Skeletal muscle satellite cell (primary cell): ENCODE results near the gene ATXN1.

Experiments used
- H3K27me3 ChIP-seq: 2 replicates; pipeline ENCODE4 v1.7.0; 2013; ENCODE audit warnings: low read length; ENCODE audit not compliant: control insufficient read depth, insufficient read depth
- H3K36me3 ChIP-seq: 2 replicates; pipeline ENCODE4 v1.7.0; 2013; ENCODE audit warnings: mild to moderate bottlenecking, control low read depth, low read length; ENCODE audit not compliant: insufficient read depth
- H3K4me1 ChIP-seq: 2 replicates; pipeline ENCODE4 v1.7.0; 2013; ENCODE audit warnings: low read length; ENCODE audit not compliant: control insufficient read depth, insufficient read depth
- H3K4me2 ChIP-seq: 2 replicates; pipeline ENCODE4 v1.7.0; 2013; ENCODE audit warnings: mild to moderate bottlenecking, low read length
- H3K4me3 ChIP-seq: 2 replicates; pipeline ENCODE4 v1.7.0; 2013; ENCODE audit warnings: low read length
- H3K9ac ChIP-seq: 2 replicates; pipeline ENCODE4 v1.7.0; 2013; ENCODE audit warnings: mild to moderate bottlenecking, low read depth, low read length, moderate library complexity
- H3K9me3 ChIP-seq: replicated peaks from 2 replicates; pipeline ENCODE4 v1.7.0; 2013; ENCODE audit warnings: mild to moderate bottlenecking, control low read depth, low read length

ATXN1 gene

DNA sequence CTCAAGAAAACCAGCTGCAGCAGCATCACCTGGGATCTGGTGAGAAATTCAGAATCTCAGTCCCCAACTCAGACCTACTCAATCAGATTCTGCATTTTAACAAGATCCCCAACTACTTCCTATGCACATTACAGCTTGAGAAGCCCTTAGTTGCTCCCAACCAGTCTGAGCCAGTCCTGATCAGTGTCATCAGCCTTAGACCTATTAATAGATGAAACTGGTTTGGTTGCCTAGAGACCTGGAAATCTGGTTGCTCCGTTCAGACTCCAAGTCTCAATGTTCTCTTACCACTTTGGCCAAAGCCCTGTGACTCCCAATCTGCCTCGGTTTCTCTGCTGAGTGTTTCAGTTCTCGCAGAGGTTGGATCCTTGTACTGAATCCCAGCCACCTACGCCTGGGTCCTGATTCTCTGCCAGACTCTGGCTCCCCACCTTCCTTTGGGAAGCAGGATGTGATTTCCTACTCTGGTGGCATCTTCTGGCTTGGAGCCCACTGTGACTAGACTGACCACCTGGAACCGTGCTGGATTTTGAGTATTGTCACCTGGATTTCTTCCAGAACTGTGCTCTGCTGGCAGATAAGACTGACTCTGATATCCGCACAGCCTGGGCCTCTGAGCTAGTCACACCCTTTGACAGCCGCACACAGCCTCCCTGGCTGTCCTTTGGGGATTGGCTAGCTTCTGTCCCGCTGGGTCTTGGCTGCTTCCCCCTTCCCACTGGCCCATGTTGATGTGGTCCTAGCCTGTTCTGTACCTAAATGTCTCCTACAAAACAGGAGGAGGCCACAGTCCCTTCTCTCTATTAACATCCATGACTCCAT, 20.3 kb upstream of the ATXN1 start:
- no peaks in the 10 kb centered on the region for H3K27me3 ChIP-seq
- H3K4me3 ChIP-seq: no peak overlapping the region
- H3K4me2 ChIP-seq: no peak overlapping the region
- no peaks in the 10 kb centered on the region for H3K4me1 ChIP-seq
- H3K36me3 ChIP-seq: no peaks in the 10 kb centered on the region
- H3K9ac ChIP-seq: no peak overlapping the region
- no peaks in the 10 kb centered on the region for H3K9me3 ChIP-seq

DNA sequence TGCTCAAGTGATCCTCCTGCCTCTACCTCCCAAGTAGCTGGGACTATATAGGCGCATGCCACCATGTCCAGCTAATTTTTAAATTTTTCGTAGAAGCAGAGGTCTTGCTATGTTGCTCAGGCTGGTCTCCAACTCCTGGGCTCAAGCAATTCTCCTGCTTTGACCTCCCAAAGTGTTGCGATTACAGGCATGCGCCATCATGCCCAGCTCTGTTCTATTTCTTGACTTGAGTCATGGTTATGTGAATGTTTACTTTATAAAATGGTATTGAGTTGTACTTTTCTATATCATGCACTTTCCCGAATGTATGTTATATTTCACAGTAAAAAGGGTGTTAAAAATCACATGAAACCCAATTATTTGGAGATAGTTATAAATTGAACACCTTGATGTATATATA, 17.3 kb upstream of the ATXN1 start:
- Histone ChIP-seq H3K9me3 (no peaks in the 10 kb centered on the region), H3K9ac (no peak overlapping the region), H3K4me1 (no peaks in the 10 kb centered on the region), H3K27me3 (no peaks in the 10 kb centered on the region), H3K4me3 (no peak overlapping the region), H3K4me2 (no peak overlapping the region), H3K36me3 (no peaks in the 10 kb centered on the region)

GRCh38 chr6:16777794-16778193, 16.5 kb upstream of the ATXN1 start:
- H3K27me3 ChIP-seq: no peaks in the 10 kb centered on the region
- no peak overlapping the region for H3K4me3 ChIP-seq
- H3K4me1 ChIP-seq: no peaks in the 10 kb centered on the region
- H3K9me3 ChIP-seq: no peaks in the 10 kb centered on the region
- H3K4me2 ChIP-seq: no peak overlapping the region
- no peaks in the 10 kb centered on the region for H3K36me3 ChIP-seq
- H3K9ac ChIP-seq: no peak overlapping the region

DNA sequence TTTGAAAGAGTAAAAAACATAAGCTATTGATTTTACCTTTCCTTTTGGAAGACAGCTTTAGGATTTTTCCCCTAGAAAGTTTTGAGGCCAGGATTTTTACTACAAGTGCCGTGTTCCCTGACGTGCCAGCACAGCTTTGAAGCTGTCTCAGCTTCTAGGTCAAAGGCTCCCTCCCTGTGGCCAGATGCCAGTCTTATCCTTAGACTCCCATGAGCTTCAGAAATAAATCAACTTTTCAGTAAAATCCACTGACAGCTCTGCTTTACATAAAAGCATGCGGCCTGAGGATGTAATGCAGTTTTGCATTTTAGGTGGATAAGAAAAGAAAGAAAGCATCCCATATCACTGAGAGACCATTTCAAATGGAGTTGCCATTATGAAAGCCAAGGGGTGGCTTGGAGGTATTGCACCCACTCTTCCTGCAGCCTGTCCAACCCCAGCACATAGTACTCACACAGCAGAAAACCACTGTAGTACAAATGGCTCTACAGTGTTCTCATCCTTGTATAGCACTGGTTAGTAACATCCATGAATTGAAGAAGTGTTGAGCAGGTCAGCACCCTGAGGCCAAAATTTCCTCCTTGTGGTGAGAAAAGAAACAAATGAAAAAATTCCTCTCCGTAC, 15.2 kb upstream of the ATXN1 start:
- no peaks in the 10 kb centered on the region for H3K9me3 ChIP-seq
- H3K4me3 ChIP-seq: no peak overlapping the region
- H3K36me3 ChIP-seq: no peaks in the 10 kb centered on the region
- H3K4me2 ChIP-seq: no peak overlapping the region
- H3K4me1 ChIP-seq: no peaks in the 10 kb centered on the region
- no peak overlapping the region for H3K9ac ChIP-seq
- no peaks in the 10 kb centered on the region for H3K27me3 ChIP-seq

DNA sequence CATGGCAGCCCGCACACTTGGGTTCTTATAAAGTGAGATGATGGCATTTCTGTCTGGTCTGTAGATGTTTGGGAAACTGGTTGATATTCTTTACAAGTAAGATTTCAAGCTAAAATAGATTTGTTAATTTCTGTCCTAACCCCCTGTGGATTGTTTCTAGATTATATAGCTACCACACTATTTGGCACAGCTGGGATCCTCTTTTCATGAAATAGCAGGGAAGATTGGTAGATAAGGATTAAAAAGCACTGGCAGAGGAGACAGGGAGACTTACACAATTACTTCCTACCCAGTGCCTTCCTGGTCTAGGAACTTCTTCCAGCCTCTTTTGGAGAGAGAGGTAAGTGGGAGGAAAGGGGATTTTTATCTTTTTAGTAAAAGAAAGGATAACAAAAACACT, 13.2 kb upstream of the ATXN1 start:
- H3K4me2 ChIP-seq: no peak overlapping the region
- H3K4me3 ChIP-seq: no peak overlapping the region
- H3K9ac ChIP-seq: no peak overlapping the region
- H3K9me3 ChIP-seq: no peaks in the 10 kb centered on the region
- H3K4me1 ChIP-seq: peaks cover 14% of the 10 kb centered on the region
- H3K27me3 ChIP-seq: no peaks in the 10 kb centered on the region
- H3K36me3 ChIP-seq: no peaks in the 10 kb centered on the region

GRCh38 chr6:16773362-16773761, 12.1 kb upstream of the ATXN1 start:
- Histone ChIP-seq H3K36me3 (no peaks in the 10 kb centered on the region), H3K4me3 (no peak overlapping the region)

DNA sequence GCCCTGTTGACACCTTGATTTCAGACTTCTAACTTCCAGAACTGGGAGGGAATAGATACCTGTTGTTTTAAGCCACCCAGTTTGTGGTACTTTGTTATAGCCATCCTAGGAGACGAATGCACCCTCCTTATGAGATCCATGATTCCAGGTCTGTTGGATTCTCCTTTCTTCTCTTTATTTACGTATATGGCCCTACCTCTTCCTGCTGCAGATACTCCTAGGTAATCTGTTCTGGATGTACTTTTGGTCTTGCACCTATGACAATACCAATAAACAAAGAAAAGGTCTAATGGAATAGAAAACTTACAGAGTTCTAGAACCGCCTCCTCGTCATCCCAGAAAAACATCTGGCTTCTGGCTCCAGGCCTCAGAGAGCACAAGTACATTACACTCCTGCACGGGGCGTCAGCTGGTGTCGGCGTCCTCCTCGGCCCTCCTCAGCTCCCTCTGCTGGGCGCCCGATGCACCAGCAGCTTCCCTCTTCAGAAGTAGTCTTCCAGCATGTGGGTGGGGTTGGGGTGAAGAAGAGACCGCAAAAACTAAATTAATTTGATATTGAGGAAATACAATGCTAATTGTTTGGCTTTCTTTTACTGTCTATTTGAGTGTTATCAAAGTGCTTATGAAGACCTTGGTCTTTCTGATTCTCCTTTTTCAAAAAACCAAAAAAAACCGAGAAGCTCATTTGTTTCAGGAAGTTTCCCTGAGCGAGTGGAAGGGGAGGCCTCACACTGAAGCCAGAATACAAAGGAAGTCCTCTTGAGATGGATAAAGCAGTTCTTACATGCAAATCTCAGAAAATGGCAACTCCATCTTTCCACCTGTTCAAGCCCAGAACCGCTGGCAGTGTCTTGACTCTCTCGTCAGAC, 9.7 kb upstream of the ATXN1 start:
- H3K4me3 ChIP-seq: no peak overlapping the region
- H3K9me3 ChIP-seq: no peaks in the 10 kb centered on the region
- no peaks in the 10 kb centered on the region for H3K27me3 ChIP-seq
- peak overlapping the region; percentile 73 for H3K4me2 ChIP-seq
- H3K9ac ChIP-seq: no peak overlapping the region
- peaks cover 46% of the 10 kb centered on the region for H3K4me1 ChIP-seq
- H3K36me3 ChIP-seq: no peaks in the 10 kb centered on the region

More at GRCh38 chr6:16773362-16773761, 12.1 kb upstream of the ATXN1 start:
- no peaks in the 10 kb centered on the region for H3K27me3 ChIP-seq
- H3K9me3 ChIP-seq: no peaks in the 10 kb centered on the region
- no peak overlapping the region for H3K4me2 ChIP-seq
- H3K4me1 ChIP-seq: peaks cover 25% of the 10 kb centered on the region
- no peak overlapping the region for H3K9ac ChIP-seq

GRCh38 chr6:16769986-16770376, 8.7 kb upstream of the ATXN1 start:
- Histone ChIP-seq H3K4me1 (peaks cover 56% of the 10 kb centered on the region), H3K27me3 (no peaks in the 10 kb centered on the region), H3K4me2 (peak overlapping the region; percentile 73), H3K4me3 (peak overlapping the region; percentile 30), H3K9ac (peak overlapping the region; percentile 37), H3K9me3 (no peaks in the 10 kb centered on the region), H3K36me3 (no peaks in the 10 kb centered on the region)

- Histone ChIP-seq H3K27me3 (no peaks in the 10 kb centered on the region), H3K4me3 (peak overlapping the region; percentile 30), H3K4me1 (peaks cover 62% of the 10 kb centered on the region), H3K9me3 (no peaks in the 10 kb centered on the region), H3K4me2 (peak overlapping the region; percentile 73), H3K9ac (peak overlapping the region; percentile 47), H3K36me3 (no peaks in the 10 kb centered on the region)
These were observed 8.1 kb upstream of the ATXN1 start for GRCh38 chr6:16769131-16769985.

- Histone ChIP-seq H3K9me3 (no peaks in the 10 kb centered on the region), H3K4me1 (peaks cover 71% of the 10 kb centered on the region), H3K4me2 (peak overlapping the region; percentile 73), H3K27me3 (no peaks in the 10 kb centered on the region), H3K36me3 (no peaks in the 10 kb centered on the region), H3K9ac (peak overlapping the region; percentile 47), H3K4me3 (peak overlapping the region; percentile 30)
These were observed 7.2 kb upstream of the ATXN1 start for GRCh38 chr6:16768477-16768830.
